ENCODE results near the gene CORO2A.

DNA sequence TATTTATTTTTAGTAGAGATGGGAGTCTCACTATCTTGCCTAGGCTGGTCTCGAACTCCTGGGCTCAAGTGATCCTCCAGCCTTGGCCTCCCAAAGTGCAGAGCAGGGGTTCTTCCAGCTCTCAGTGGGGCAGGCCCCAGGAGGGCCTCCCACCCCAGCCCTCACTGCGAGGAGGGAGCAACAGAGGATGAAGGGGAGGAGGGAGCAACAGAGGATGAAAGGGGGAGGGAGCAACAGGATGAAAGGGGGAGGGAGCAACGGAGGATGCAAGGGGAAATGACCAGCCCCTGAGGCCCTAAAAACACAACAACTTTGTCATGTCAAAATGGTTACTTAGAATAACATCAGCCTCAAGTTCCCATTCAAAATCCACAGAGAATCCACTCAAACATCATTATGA is 83.4 kb downstream of the CORO2A start:
- TF ChIP-seq, protein P1, sequence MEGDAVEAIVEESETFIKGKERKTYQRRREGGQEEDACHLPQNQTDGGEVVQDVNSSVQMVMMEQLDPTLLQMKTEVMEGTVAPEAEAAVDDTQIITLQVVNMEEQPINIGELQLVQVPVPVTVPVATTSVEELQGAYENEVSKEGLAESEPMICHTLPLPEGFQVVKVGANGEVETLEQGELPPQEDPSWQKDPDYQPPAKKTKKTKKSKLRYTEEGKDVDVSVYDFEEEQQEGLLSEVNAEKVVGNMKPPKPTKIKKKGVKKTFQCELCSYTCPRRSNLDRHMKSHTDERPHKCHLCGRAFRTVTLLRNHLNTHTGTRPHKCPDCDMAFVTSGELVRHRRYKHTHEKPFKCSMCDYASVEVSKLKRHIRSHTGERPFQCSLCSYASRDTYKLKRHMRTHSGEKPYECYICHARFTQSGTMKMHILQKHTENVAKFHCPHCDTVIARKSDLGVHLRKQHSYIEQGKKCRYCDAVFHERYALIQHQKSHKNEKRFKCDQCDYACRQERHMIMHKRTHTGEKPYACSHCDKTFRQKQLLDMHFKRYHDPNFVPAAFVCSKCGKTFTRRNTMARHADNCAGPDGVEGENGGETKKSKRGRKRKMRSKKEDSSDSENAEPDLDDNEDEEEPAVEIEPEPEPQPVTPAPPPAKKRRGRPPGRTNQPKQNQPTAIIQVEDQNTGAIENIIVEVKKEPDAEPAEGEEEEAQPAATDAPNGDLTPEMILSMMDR (IDR thresholded peaks at IDR 0.05): no peak
- no peak for TF ChIP-seq POLR2A (IDR thresholded peaks at IDR 0.05)
